ENCODE results near the gene TAS2R43.

DNA sequence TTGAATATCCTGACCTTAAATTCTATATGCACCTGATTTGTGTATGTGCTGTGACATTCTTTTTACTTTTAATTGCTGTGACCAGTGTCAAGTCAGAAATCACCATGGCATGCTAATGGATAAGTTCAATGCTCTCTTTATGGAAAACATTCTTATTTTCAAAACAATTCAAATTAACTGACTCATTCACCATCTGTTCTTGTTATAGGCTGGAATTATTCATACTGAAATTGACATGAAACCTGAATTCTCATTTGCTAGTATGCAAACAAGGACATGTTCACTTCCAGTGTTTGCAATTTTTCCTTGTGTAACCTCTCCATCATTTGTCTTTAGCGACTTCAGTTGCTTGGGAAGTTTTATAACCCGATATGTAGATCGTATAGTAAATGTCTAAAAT is 42.2 kb upstream of the TAS2R43 start, which contains the start of gene TAS2R30:
- TF ChIP-seq RFX5 (IDR thresholded peaks at IDR 0.05; ENCODE audit: low read depth, low read length): no peak
- no peak for TF ChIP-seq TAF1 (IDR thresholded peaks at IDR 0.05; ENCODE audit: borderline replicate concordance, low read depth, low read length)
- TF ChIP-seq SIN3A (IDR thresholded peaks at IDR 0.05; ENCODE audit: low read depth, low read length): no peak
- no peak for TF ChIP-seq NFYA (IDR thresholded peaks at IDR 0.05; ENCODE audit: borderline replicate concordance, low read depth, low read length)
- TF ChIP-seq CTCF (IDR thresholded peaks at IDR 0.05 in 2 of 3, conservative IDR thresholded peaks at IDR 0.05 in 1 of 3; ENCODE audit: control insufficient read depth in 2 of 3, extremely low read depth in 1 of 3, insufficient read depth in 1 of 3, low read depth in 3 of 3, low read length in 3 of 3): no peak
- TF ChIP-seq, protein P1, sequence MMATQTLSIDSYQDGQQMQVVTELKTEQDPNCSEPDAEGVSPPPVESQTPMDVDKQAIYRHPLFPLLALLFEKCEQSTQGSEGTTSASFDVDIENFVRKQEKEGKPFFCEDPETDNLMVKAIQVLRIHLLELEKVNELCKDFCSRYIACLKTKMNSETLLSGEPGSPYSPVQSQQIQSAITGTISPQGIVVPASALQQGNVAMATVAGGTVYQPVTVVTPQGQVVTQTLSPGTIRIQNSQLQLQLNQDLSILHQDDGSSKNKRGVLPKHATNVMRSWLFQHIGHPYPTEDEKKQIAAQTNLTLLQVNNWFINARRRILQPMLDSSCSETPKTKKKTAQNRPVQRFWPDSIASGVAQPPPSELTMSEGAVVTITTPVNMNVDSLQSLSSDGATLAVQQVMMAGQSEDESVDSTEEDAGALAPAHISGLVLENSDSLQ (IDR thresholded peaks at IDR 0.05): no peak
- TF ChIP-seq, protein P2, sequence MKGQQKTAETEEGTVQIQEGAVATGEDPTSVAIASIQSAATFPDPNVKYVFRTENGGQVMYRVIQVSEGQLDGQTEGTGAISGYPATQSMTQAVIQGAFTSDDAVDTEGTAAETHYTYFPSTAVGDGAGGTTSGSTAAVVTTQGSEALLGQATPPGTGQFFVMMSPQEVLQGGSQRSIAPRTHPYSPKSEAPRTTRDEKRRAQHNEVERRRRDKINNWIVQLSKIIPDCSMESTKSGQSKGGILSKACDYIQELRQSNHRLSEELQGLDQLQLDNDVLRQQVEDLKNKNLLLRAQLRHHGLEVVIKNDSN (IDR thresholded peaks at IDR 0.05; ENCODE audit: borderline replicate concordance, extremely low read length, insufficient read depth, low read depth, low read length): no peak
